SK-N-SH treated with all-trans-retinoic acid at 6 μM for 48 hours (cell line): ENCODE measurements around the gene SLC2A4RG.

Source experiments
- ATAC-seq: fragments of 200-7000 bp; cut with Tn5 transposase; 3 replicates; pipeline ENCODE4 v1.9.1; 2020; ENCODE audit warnings: mild to moderate bottlenecking, moderate library complexity
- ARNTL ChIP-seq: fragments of 450-650 bp; formaldehyde crosslinking; IDR thresholded peaks from 2 replicates; pipeline ENCODE4 v1.5.0; 2020; ENCODE audit warnings: low read depth, mild to moderate bottlenecking, moderate library complexity, borderline replicate concordance
- BACH2 ChIP-seq: fragments of 250-450 bp; sonication (Bioruptor Pico); IDR thresholded peaks from 2 replicates; pipeline ENCODE4 v1.9.0; 2021; ENCODE audit warnings: mild to moderate bottlenecking, borderline replicate concordance
- CREB5 ChIP-seq: fragments of 250-450 bp; sonication (Bioruptor Pico); IDR thresholded peaks from 2 replicates; pipeline ENCODE4 v1.5.1; 2020; ENCODE audit warnings: low read depth, mild to moderate bottlenecking, moderate library complexity
- CSDC2 ChIP-seq: fragments of 250-450 bp; sonication (Bioruptor Pico); IDR thresholded peaks from 2 replicates; pipeline ENCODE4 v1.5.0; 2020; ENCODE audit warnings: mild to moderate bottlenecking, moderate library complexity
- CSRNP3 ChIP-seq: fragments of 250-450 bp; sonication (Bioruptor Pico); IDR thresholded peaks from 2 replicates; pipeline ENCODE4 v1.5.1; 2021; ENCODE audit warnings: mild to moderate bottlenecking, moderate library complexity
- ESRRG ChIP-seq: fragments of 250-450 bp; sonication (Bioruptor Pico); IDR thresholded peaks from 2 replicates; pipeline ENCODE4 v1.6.1; 2021; ENCODE audit warnings: mild to moderate bottlenecking
- GLIS3 ChIP-seq: fragments of 250-450 bp; sonication (Bioruptor Pico); IDR thresholded peaks from 2 replicates; pipeline ENCODE4 v1.5.0; 2020; ENCODE audit warnings: mild to moderate bottlenecking, moderate library complexity
- ISL1 ChIP-seq: fragments of 250-450 bp; sonication (Bioruptor Pico); IDR thresholded peaks from 2 replicates; pipeline ENCODE4 v2.1.2; 2022; ENCODE audit warnings: mild to moderate bottlenecking, moderate library complexity
- OSR1 ChIP-seq: fragments of 250-450 bp; sonication (Bioruptor Pico); IDR thresholded peaks from 2 replicates; pipeline ENCODE4 v1.8.0; 2022; ENCODE audit warnings: moderate library complexity, mild to moderate bottlenecking, inconsistent platforms
- PATZ1 ChIP-seq: fragments of 250-450 bp; sonication (Bioruptor Pico); IDR thresholded peaks from 2 replicates; pipeline ENCODE4 v1.8.0; 2020; ENCODE audit warnings: mild to moderate bottlenecking, moderate library complexity, borderline replicate concordance
- POU6F1 ChIP-seq: fragments of 250-450 bp; sonication (Bioruptor Pico); IDR thresholded peaks from 2 replicates; pipeline ENCODE4 v1.8.0; 2021; ENCODE audit warnings: low read depth, mild to moderate bottlenecking, moderate library complexity, borderline replicate concordance
- PPARA ChIP-seq: fragments of 250-450 bp; sonication (Bioruptor Pico); IDR thresholded peaks from 2 replicates; pipeline ENCODE4 v1.5.0; 2020; ENCODE audit warnings: mild to moderate bottlenecking, borderline replicate concordance
- RARB ChIP-seq: fragments of 250-450 bp; sonication (Bioruptor Pico); IDR thresholded peaks from 2 replicates; pipeline ENCODE4 v1.8.0; 2021; ENCODE audit warnings: mild to moderate bottlenecking, moderate library complexity
- SNAI2 ChIP-seq: fragments of 250-450 bp; sonication (Bioruptor Pico); IDR thresholded peaks from 2 replicates; pipeline ENCODE4 v1.5.0; 2020; ENCODE audit warnings: mild to moderate bottlenecking, moderate library complexity
- TCF4 ChIP-seq: fragments of 250-450 bp; sonication (Bioruptor Pico); IDR thresholded peaks from 2 replicates; pipeline ENCODE4 v1.8.0; 2021; ENCODE audit warnings: mild to moderate bottlenecking, moderate library complexity, borderline replicate concordance
- TOX ChIP-seq: fragments of 250-450 bp; sonication (Bioruptor Pico); IDR thresholded peaks from 2 replicates; pipeline ENCODE4 v1.8.0; 2021; ENCODE audit warnings: mild to moderate bottlenecking, moderate library complexity, borderline replicate concordance
- TSHZ2 ChIP-seq: fragments of 250-450 bp; sonication (Bioruptor Pico); IDR thresholded peaks from 2 replicates; pipeline ENCODE4 v1.5.0; 2020; ENCODE audit warnings: mild to moderate bottlenecking, moderate library complexity
- ZC3H10 ChIP-seq: fragments of 250-450 bp; sonication (Bioruptor Pico); IDR thresholded peaks from 2 replicates; pipeline ENCODE4 v1.5.1; 2021; ENCODE audit warnings: mild to moderate bottlenecking, moderate library complexity
- ZFP3 ChIP-seq: fragments of 250-450 bp; sonication (Bioruptor Pico); IDR thresholded peaks from 2 replicates; pipeline ENCODE4 v1.5.0; 2020; ENCODE audit warnings: mild to moderate bottlenecking, moderate library complexity
- ZFP30 ChIP-seq: fragments of 450-650 bp; formaldehyde crosslinking; IDR thresholded peaks from 2 replicates; pipeline ENCODE4 v1.5.0; 2022; ENCODE audit warnings: mild to moderate bottlenecking, moderate library complexity
- ZNF565 ChIP-seq: fragments of 450-650 bp; formaldehyde crosslinking; conservative IDR thresholded peaks from 2 replicates; pipeline ENCODE4 v1.5.0; 2020; ENCODE audit warnings: low read depth, mild to moderate bottlenecking, moderate library complexity
- ZNF70 ChIP-seq: fragments of 450-650 bp; formaldehyde crosslinking; IDR thresholded peaks from 2 replicates; pipeline ENCODE4 v1.5.0; 2020; ENCODE audit warnings: mild to moderate bottlenecking, moderate library complexity
- ZNF8 ChIP-seq: fragments of 450-650 bp; formaldehyde crosslinking; IDR thresholded peaks from 2 replicates; pipeline ENCODE4 v1.5.0; 2020; ENCODE audit warnings: mild to moderate bottlenecking, moderate library complexity

The SLC2A4RG gene

GRCh38 chr20:63747622-63748069 lies 8.1 kb downstream of the SLC2A4RG start:
- no peak for ATAC-seq
- TF ChIP-seq ZFP3 (CRISPR knock-in tag) (no peak), PPARA (CRISPR knock-in tag) (no peak), TSHZ2 (CRISPR knock-in tag) (no peak), ARNTL (CRISPR knock-in tag) (no peak), SNAI2 (CRISPR knock-in tag) (no peak), RARB (no peak), PATZ1 (CRISPR knock-in tag) (no peak), ZC3H10 (CRISPR knock-in tag) (no peak), TOX (CRISPR knock-in tag) (no peak), GLIS3 (CRISPR knock-in tag) (no peak), ZNF8 (CRISPR knock-in tag) (no peak), TCF4 (no peak), OSR1 (CRISPR knock-in tag) (no peak), ZNF70 (no peak), ISL1 (CRISPR knock-in tag) (no peak), CSRNP3 (no peak), BACH2 (CRISPR knock-in tag) (no peak), ZFP30 (CRISPR knock-in tag) (no peak), ZNF565 (CRISPR knock-in tag) (no peak)

- TF ChIP-seq PPARA (CRISPR knock-in tag): no peak
- TF ChIP-seq TSHZ2 (CRISPR knock-in tag): no peak
- TF ChIP-seq TOX (CRISPR knock-in tag): no peak
- TF ChIP-seq ISL1 (CRISPR knock-in tag): no peak
- no peak for TF ChIP-seq ARNTL (CRISPR knock-in tag)
- TF ChIP-seq CSDC2 (CRISPR knock-in tag): no peak
- TF ChIP-seq PATZ1 (CRISPR knock-in tag): no peak
- TF ChIP-seq ZFP3 (CRISPR knock-in tag): no peak
- TF ChIP-seq POU6F1 (CRISPR knock-in tag): no peak
- no peak for TF ChIP-seq GLIS3 (CRISPR knock-in tag)
- TF ChIP-seq ZC3H10 (CRISPR knock-in tag): no peak
- no peak for TF ChIP-seq ZNF8 (CRISPR knock-in tag)
- no peak for TF ChIP-seq ESRRG (CRISPR knock-in tag)
- no peak for TF ChIP-seq ZNF70
- TF ChIP-seq CREB5 (CRISPR knock-in tag): no peak
- TF ChIP-seq TCF4: no peak
- TF ChIP-seq RARB: no peak
- TF ChIP-seq ZFP30 (CRISPR knock-in tag): no peak
- no peak for ATAC-seq
Measured at GRCh38 chr20:63748070-63748933, 8.7 kb downstream of the SLC2A4RG start.
